Tibial artery (tissue), 4 donors: Measurements from ENCODE around the gene KREMEN1.

Experiments
- DNase-seq, 2 donors: peaks; one replicate each; pipeline ENCODE4 v3.0.0-alpha.2; 2019
- H3K27ac ChIP-seq, 2 donors: fragments of 200-600 bp; sonication (generic) in 1 of 2; 1 replicate in 1 of 2; 2 replicates in 1 of 2; pipeline ENCODE4 v1.5.1; 2018 to 2019; ENCODE audit warnings: mild to moderate bottlenecking in 1 of 2
- H3K27me3 ChIP-seq, 2 donors: fragments of 200-600 bp; sonication (generic) in 1 of 2; one replicate each; pipeline versions ENCODE4 v1.5.1 to v1.6.0; 2016 to 2019
- H3K36me3 ChIP-seq, 3 donors: fragments of 200-600 bp; sonication (generic) in 2 of 3; one replicate each; pipeline ENCODE4 v1.5.1; 2016 to 2019; ENCODE audit warnings: mild to moderate bottlenecking in 2 of 3
- H3K4me1 ChIP-seq, 4 donors: fragments of 200-600 bp; sonication (generic) in 2 of 4; 1 replicate in 3 of 4; 2 replicates in 1 of 4; pipeline ENCODE4 v1.5.1; 2016 to 2019
- H3K4me3 ChIP-seq, 2 donors: fragments of 200-600 bp; sonication (generic) in 1 of 2; 1 replicate in 1 of 2; 2 replicates in 1 of 2; pipeline ENCODE4 v1.5.1; 2018 to 2019; ENCODE audit warnings: mild to moderate bottlenecking in 2 of 2
- H3K9me3 ChIP-seq, 3 donors: fragments of 200-600 bp; sonication (generic) in 1 of 3; one replicate each; pipeline ENCODE4 v1.5.1; 2016 to 2019
- intact Hi-C: fragments of 100-400 bp; cut with DNase I; formaldehyde crosslinking; loops from one replicate; pipeline ENCODE4 v1.15.0; 2023; ENCODE audit warnings: low total_unique reads
- TF ChIP-seq, protein P1 (sequence below), 2 experiments: fragments of 200-600 bp in 1 of 2; fragments of 450-650 bp in 1 of 2; IDR thresholded peaks; one replicate each; pipeline ENCODE4 v1.5.1; 2017 to 2019; ENCODE audit warnings: antibody characterized with exemption in 2 of 2, mild to moderate bottlenecking in 1 of 2, moderate library complexity in 1 of 2

Gene KREMEN1

GRCh38 chr22:29152954-29153719 is 80.3 kb downstream of the KREMEN1 start:
- DNase-seq, result peak in 1 of 2 donors; percentile 52
- TF ChIP-seq, protein P1, sequence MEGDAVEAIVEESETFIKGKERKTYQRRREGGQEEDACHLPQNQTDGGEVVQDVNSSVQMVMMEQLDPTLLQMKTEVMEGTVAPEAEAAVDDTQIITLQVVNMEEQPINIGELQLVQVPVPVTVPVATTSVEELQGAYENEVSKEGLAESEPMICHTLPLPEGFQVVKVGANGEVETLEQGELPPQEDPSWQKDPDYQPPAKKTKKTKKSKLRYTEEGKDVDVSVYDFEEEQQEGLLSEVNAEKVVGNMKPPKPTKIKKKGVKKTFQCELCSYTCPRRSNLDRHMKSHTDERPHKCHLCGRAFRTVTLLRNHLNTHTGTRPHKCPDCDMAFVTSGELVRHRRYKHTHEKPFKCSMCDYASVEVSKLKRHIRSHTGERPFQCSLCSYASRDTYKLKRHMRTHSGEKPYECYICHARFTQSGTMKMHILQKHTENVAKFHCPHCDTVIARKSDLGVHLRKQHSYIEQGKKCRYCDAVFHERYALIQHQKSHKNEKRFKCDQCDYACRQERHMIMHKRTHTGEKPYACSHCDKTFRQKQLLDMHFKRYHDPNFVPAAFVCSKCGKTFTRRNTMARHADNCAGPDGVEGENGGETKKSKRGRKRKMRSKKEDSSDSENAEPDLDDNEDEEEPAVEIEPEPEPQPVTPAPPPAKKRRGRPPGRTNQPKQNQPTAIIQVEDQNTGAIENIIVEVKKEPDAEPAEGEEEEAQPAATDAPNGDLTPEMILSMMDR (IDR thresholded peaks at IDR 0.05), result no peak
- Histone ChIP-seq H3K36me3 (no peaks in the 10 kb centered on the region), H3K4me1 (peaks cover 0 to 16% (median 11%) of the 10 kb centered on the region in 4 donors), H3K9me3 (no peaks in the 10 kb centered on the region), H3K4me3 (no peak overlapping the region), H3K27me3 (peaks cover 0 to 4% of the 10 kb centered on the region in 2 donors), H3K27ac (peak overlapping the region in 1 of 2 donors; percentile 34)
- intact Hi-C loops, result no loop called here

- TF ChIP-seq, protein P1 (IDR thresholded peaks at IDR 0.05), result peak; percentile 83 to 90
- H3K4me3 ChIP-seq, result peak overlapping the region in 1 of 2 donors; percentile 12
Observed at GRCh38 chr22:29154364-29155048, 81.7 kb downstream of the KREMEN1 start.

GRCh38 chr22:29155966-29156365 is 83.1 kb downstream of the KREMEN1 start:
- intact Hi-C loops, result no loop called here
- DNase-seq, result peak in 1 of 2 donors; percentile 25
- H3K36me3 ChIP-seq, result no peaks in the 10 kb centered on the region
- TF ChIP-seq, protein P1 (IDR thresholded peaks at IDR 0.05), result no peak
- no peak overlapping the region for H3K27ac ChIP-seq
- H3K4me1 ChIP-seq, result peaks cover 0 to 16% (median 11%) of the 10 kb centered on the region in 4 donors
- no peak overlapping the region for H3K4me3 ChIP-seq
- H3K27me3 ChIP-seq, result peaks cover 0 to 12% of the 10 kb centered on the region in 2 donors
- H3K9me3 ChIP-seq, result no peaks in the 10 kb centered on the region

More at GRCh38 chr22:29154364-29155048, 81.7 kb downstream of the KREMEN1 start:
- DNase-seq, result peak; percentile 61 to 78
- peaks cover 0 to 16% (median 11%) of the 10 kb centered on the region in 4 donors for H3K4me1 ChIP-seq
- H3K27ac ChIP-seq, result no peak overlapping the region
- peaks cover 0 to 8% of the 10 kb centered on the region in 2 donors for H3K27me3 ChIP-seq
- no peaks in the 10 kb centered on the region for H3K9me3 ChIP-seq
- H3K36me3 ChIP-seq, result no peaks in the 10 kb centered on the region
- intact Hi-C loops, result no loop called here

DNA sequence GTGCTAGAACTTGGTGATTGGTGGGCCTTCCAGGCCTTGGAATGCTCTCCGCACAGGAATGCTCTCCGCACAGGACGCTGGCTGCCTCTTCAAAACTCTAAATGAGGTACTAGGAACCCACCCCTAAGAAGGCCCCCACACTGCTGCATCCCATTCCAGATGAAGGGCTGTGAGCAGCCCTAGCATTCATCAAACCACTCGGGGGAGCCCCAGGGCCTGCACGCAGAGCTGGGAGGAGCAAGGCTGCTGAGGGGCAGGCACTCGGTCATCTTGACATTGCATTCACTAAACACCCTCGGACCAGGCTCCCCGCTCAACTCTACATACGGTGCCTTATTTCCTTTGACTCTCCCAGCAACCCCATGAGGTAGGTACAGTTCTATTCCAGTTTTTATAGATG is 83.7 kb downstream of the KREMEN1 start:
- intact Hi-C loops, result no loop called here
- Histone ChIP-seq H3K9me3 (no peaks in the 10 kb centered on the region), H3K4me1 (peaks cover 0 to 16% (median 11%) of the 10 kb centered on the region in 4 donors), H3K4me3 (no peak overlapping the region), H3K27me3 (peaks cover 0 to 12% of the 10 kb centered on the region in 2 donors), H3K27ac (no peak overlapping the region), H3K36me3 (no peaks in the 10 kb centered on the region)
- TF ChIP-seq, protein P1 (IDR thresholded peaks at IDR 0.05), result no peak
- DNase-seq, result peak in 1 of 2 donors; percentile 46

GRCh38 chr22:29157759-29158535 is 85.1 kb downstream of the KREMEN1 start:
- TF ChIP-seq, protein P1 (IDR thresholded peaks at IDR 0.05), result no peak
- Histone ChIP-seq H3K4me3 (no peak overlapping the region), H3K27me3 (peaks cover 0 to 12% of the 10 kb centered on the region in 2 donors), H3K27ac (no peak overlapping the region), H3K4me1 (peaks cover 0 to 9% (median 7%) of the 10 kb centered on the region in 4 donors), H3K9me3 (no peaks in the 10 kb centered on the region), H3K36me3 (no peaks in the 10 kb centered on the region)
- peak in 1 of 2 donors; percentile 51 for DNase-seq
- intact Hi-C loops, result no loop called here
